GM23338 (cell line): ENCODE measurements around the gene E2F6.

Source experiments
- CREB1 ChIP-seq: fragments of 250-450 bp; sonication (Bioruptor Pico); IDR thresholded peaks from 2 replicates; pipeline ENCODE4 v1.5.0; 2020; ENCODE audit warnings: low read depth, mild to moderate bottlenecking, moderate library complexity
- CTCF ChIP-seq, 2 experiments: fragments of 200-600 bp in 1 of 2; sonication (generic) in 1 of 2; conservative IDR thresholded peaks; 2 replicates each; pipeline versions ENCODE4 v1.5.1 to v1.6.1; 2016 to 2017; ENCODE audit warnings: antibody characterized with exemption in 2 of 2, low read depth in 2 of 2, mild to moderate bottlenecking in 2 of 2, moderate library complexity in 1 of 2
- ETS1 ChIP-seq: IDR thresholded peaks from 2 replicates; pipeline ENCODE4 v1.6.1; 2016; ENCODE audit warnings: antibody characterized with exemption
- EZH2 ChIP-seq: fragments of 200-600 bp; sonication (generic); IDR thresholded peaks from one replicate; pipeline ENCODE4 v1.8.0; 2017; ENCODE audit warnings: antibody characterized with exemption, mild to moderate bottlenecking, low read depth; ENCODE audit not compliant: unreplicated experiment
- JUNB ChIP-seq: IDR thresholded peaks from one replicate; pipeline ENCODE4 v1.6.1; 2016; ENCODE audit warnings: antibody characterized with exemption; ENCODE audit not compliant: unreplicated experiment
- POLR2AphosphoS5 ChIP-seq: IDR thresholded peaks from 2 replicates; pipeline ENCODE4 v1.6.1; 2016; ENCODE audit warnings: antibody characterized with exemption, low read depth
- ZNF331 ChIP-seq: fragments of 250-450 bp; sonication (Bioruptor Pico); IDR thresholded peaks from 2 replicates; pipeline ENCODE4 v1.5.0; 2020; ENCODE audit warnings: low read depth, mild to moderate bottlenecking, moderate library complexity

GRCh38 chr2:11495844-11496681 is 30.1 kb upstream of the E2F6 start:
- no peak for TF ChIP-seq CTCF (conservative IDR thresholded peaks at IDR 0.05; ENCODE audit: low read depth in 2 of 2)
- no peak for TF ChIP-seq EZH2
- TF ChIP-seq CREB1 (CRISPR knock-in tag) = no peak
- no peak for TF ChIP-seq ZNF331 (CRISPR knock-in tag)
- no peak for TF ChIP-seq POLR2AphosphoS5
- TF ChIP-seq JUNB = no peak
- no peak for TF ChIP-seq ETS1
